GM12878 (cell line): ENCODE results near the gene RHBDD3. TPM values are rescaled to one million over a fixed set of nuclear protein-coding genes. Genes with fewer than 3 reads are reported as not detected.
A peak's percentile ranks its signal among the peaks of the same experiment; 100 is the strongest.

Source experiments
- ATAC-seq: fragments of 200-7000 bp; cut with Tn5 transposase; 3 replicates; pipeline ENCODE4 v1.9.1; 2020; ENCODE audit warnings: mild to moderate bottlenecking, moderate library complexity
- BruUV-seq: library from RNA; stranded (reverse); fragments of 400-500 nt; replicated peaks from 2 replicates; lab custom pipeline; 2021; lab: Mats Ljungman, UMichigan
- CTCF ChIA-PET: fragments of 300-600 bp; sonication (Branson Sonifier 250); formaldehyde crosslinking; extraction: SDS; loops from one replicate; lab custom pipeline; 2021; ENCODE audit warnings: inconsistent platforms; lab: Yijun Ruan, JAX
- POLR2A ChIA-PET: fragments of 350-600 bp; formaldehyde crosslinking; extraction: SDS; loops from one replicate; lab custom pipeline; 2021; ENCODE audit warnings: inconsistent platforms; lab: Charles Lee
- RAD21 ChIA-PET: fragments of 300-600 bp; sonication (Branson Sonifier 250); formaldehyde crosslinking; loops from one replicate; lab custom pipeline; 2023; ENCODE audit warnings: antibody characterized with exemption; ENCODE audit not compliant: unreplicated experiment; lab: Charles Lee
- SMC1A ChIA-PET: fragments of 300-600 bp; sonication (Branson Sonifier 250); formaldehyde crosslinking; loops from one replicate; lab custom pipeline; 2023; ENCODE audit not compliant: unreplicated experiment, uncharacterized antibody; lab: Charles Lee
- DNase-seq: peaks from one replicate; pipeline ENCODE4 v3.0.0-alpha.2; 2011; ENCODE audit warnings: low read depth, low spot score
- FAIRE-seq: peaks from 3 replicates; lab custom pipeline; 2011; peaks lifted over from hg19 to GRCh38; lab: Jason Lieb, UNC
- H2AFZ ChIP-seq: 2 replicates; pipeline ENCODE4 v1.6.0; 2011; ENCODE audit warnings: low read depth, low read length, control low read depth; ENCODE audit not compliant: control insufficient read depth
- H3K27ac ChIP-seq: 2 replicates; pipeline ENCODE4 v1.5.1; 2011; ENCODE audit warnings: control low read depth; ENCODE audit not compliant: control insufficient read depth, insufficient read depth
- H3K27me3 ChIP-seq, 2 experiments: replicated peaks in 1 of 2; 2 replicates each; pipeline versions ENCODE4 v1.6.0 to v1.6.1; 2011; ENCODE audit warnings: low read length in 1 of 2; ENCODE audit not compliant: control insufficient read depth in 2 of 2, insufficient read depth in 2 of 2
- H3K36me3 ChIP-seq, 2 experiments: 2 replicates each; pipeline ENCODE4 v1.5.1; 2011; ENCODE audit warnings: low read length in 1 of 2; ENCODE audit not compliant: control insufficient read depth in 2 of 2, insufficient read depth in 2 of 2
- H3K4me1 ChIP-seq: 2 replicates; pipeline ENCODE4 v1.6.1; 2011; ENCODE audit warnings: mild to moderate bottlenecking, low read length, moderate library complexity, mixed read lengths; ENCODE audit not compliant: control insufficient read depth, insufficient read depth
- H3K4me2 ChIP-seq: 2 replicates; pipeline ENCODE4 v1.6.0; 2011; ENCODE audit warnings: control low read depth; ENCODE audit not compliant: control insufficient read depth, insufficient read depth
- H3K4me3 ChIP-seq: fragments of 200-600 bp; sonication (generic); 2 replicates; pipeline ENCODE4 v1.5.1; 2016
- H3K79me2 ChIP-seq: 2 replicates; pipeline ENCODE4 v1.6.0; 2011; ENCODE audit warnings: low read length; ENCODE audit not compliant: control insufficient read depth, insufficient read depth
- H3K9ac ChIP-seq: 2 replicates; pipeline ENCODE4 v1.8.0; 2011; ENCODE audit warnings: low read length, control low read depth, mixed read lengths; ENCODE audit not compliant: control insufficient read depth, insufficient read depth
- H3K9me3 ChIP-seq: replicated peaks from 3 replicates; pipeline ENCODE4 v1.5.1; 2011; ENCODE audit warnings: mild to moderate bottlenecking, low read length; ENCODE audit not compliant: control insufficient read depth, insufficient read depth
- H4K20me1 ChIP-seq: 2 replicates; pipeline ENCODE4 v1.6.0; 2011; ENCODE audit not compliant: control insufficient read depth, insufficient read depth
- CBFB ChIP-seq: IDR thresholded peaks from 2 replicates; pipeline ENCODE4 v1.6.1; 2016; ENCODE audit warnings: antibody characterized with exemption, low read depth
- CHD1 ChIP-seq: IDR thresholded peaks from 2 replicates; pipeline ENCODE4 v1.6.1; 2012; ENCODE audit warnings: low read depth, low read length, improper control_type of control experiment
- IKZF1 ChIP-seq: fragments of 450-650 bp; conservative IDR thresholded peaks from 2 replicates; pipeline ENCODE4 v1.6.1; 2017; ENCODE audit warnings: antibody characterized with exemption, mild to moderate bottlenecking
- JUNB ChIP-seq: IDR thresholded peaks from 2 replicates; pipeline ENCODE4 v1.6.1; 2016; ENCODE audit warnings: antibody characterized with exemption, mild to moderate bottlenecking
- JUND ChIP-seq: IDR thresholded peaks from 2 replicates; pipeline ENCODE4 v1.6.1; 2012; ENCODE audit warnings: low read depth, mild to moderate bottlenecking, low read length, improper control_type of control experiment, moderate library complexity
- MTA2 ChIP-seq: fragments of 450-650 bp; IDR thresholded peaks from 2 replicates; pipeline ENCODE4 v1.6.1; 2016; ENCODE audit warnings: low read depth, mild to moderate bottlenecking, moderate library complexity
- MXI1 ChIP-seq: fragments of 150-350 bp; IDR thresholded peaks from 2 replicates; pipeline ENCODE4 v1.6.1; 2011; ENCODE audit warnings: low read depth, mild to moderate bottlenecking, inconsistent platforms, low read length, improper control_type of control experiment
- NR2C2 ChIP-seq: IDR thresholded peaks from 2 replicates; pipeline ENCODE4 v1.6.1; 2011; ENCODE audit warnings: borderline replicate concordance, low read depth; ENCODE audit not compliant: control insufficient read depth, insufficient read length
- POLR2A ChIP-seq: IDR thresholded peaks from 2 replicates; pipeline ENCODE4 v1.6.1; 2011; ENCODE audit warnings: low read depth, mild to moderate bottlenecking, low read length
- SRF ChIP-seq, 2 experiments: IDR thresholded peaks; 2 replicates each; pipeline ENCODE4 v1.6.1; 2011; ENCODE audit warnings: low read depth in 2 of 2, low read length in 2 of 2, mild to moderate bottlenecking in 1 of 2, moderate library complexity in 1 of 2
- SUZ12 ChIP-seq: fragments of 200-600 bp; sonication (generic); IDR thresholded peaks from one replicate; pipeline ENCODE4 v1.6.1; 2018; ENCODE audit warnings: antibody characterized with exemption, mild to moderate bottlenecking; ENCODE audit not compliant: unreplicated experiment
- USF1 ChIP-seq: IDR thresholded peaks from 2 replicates; pipeline ENCODE4 v1.6.1; 2011; ENCODE audit warnings: borderline replicate concordance, low read depth, mild to moderate bottlenecking, moderate library complexity, mixed read lengths, low read length; ENCODE audit not compliant: insufficient read depth; ENCODE audit errors: extremely low read length
- ZBED1 ChIP-seq: IDR thresholded peaks from 2 replicates; pipeline ENCODE4 v1.6.1; 2016; ENCODE audit warnings: borderline replicate concordance
- ZNF217 ChIP-seq: fragments of 450-650 bp; IDR thresholded peaks from 2 replicates; pipeline ENCODE4 v1.6.1; 2017; ENCODE audit warnings: antibody characterized with exemption, mild to moderate bottlenecking
- ZNF24 ChIP-seq: fragments of 450-650 bp; IDR thresholded peaks from 2 replicates; pipeline ENCODE4 v1.6.1; 2017; ENCODE audit warnings: antibody characterized with exemption, mild to moderate bottlenecking
- WGBS: methylation state at CpG from one replicate; pipeline ENCODE4 v1.1.6; 2016; ENCODE audit warnings: low lambda C conversion rate; ENCODE audit not compliant: insufficient replicate concordance, insufficient coverage; ENCODE audit errors: missing lambda C conversion rate; 5-methylcytosine and 5-hydroxymethylcytosine counted together
- in situ Hi-C: fragments of 300-500 bp; cut with MboI; formaldehyde crosslinking; loops from 9 replicates; pipeline ENCODE4 v1.14.3; 2018; ENCODE audit warnings: mixed read lengths
- intact Hi-C: fragments of 100-400 bp; cut with micrococcal nuclease; formaldehyde crosslinking; loops from one replicate; pipeline ENCODE4 v1.14.2; 2022; ENCODE audit not compliant: unreplicated experiment
- polyA plus RNA-seq, 11 experiments: library from polyadenylated mRNA; depleted of rRNA in 4 of 11; unstranded in 6 of 11; stranded (reverse) in 5 of 11; fragments of >200 nt; fragmentation: Nextera tagmentation in 4 of 11; fragmentation: Illumina TruSeq in 1 of 11; extraction: Ambion mirVana in 4 of 11; extraction: Trizol in 1 of 11; gene quantifications; 1 replicate in 1 of 11; 2 replicates in 10 of 11; pipeline versions ENCODE4 v1.2.1 to v1.2.3, GENCODE V29; 2011 to 2016; ENCODE audit warnings: inconsistent platforms in 2 of 11, missing spikeins in 2 of 11, low read depth in 1 of 11
- total RNA-seq, 4 experiments: library from RNA; depleted of rRNA in 3 of 4; stranded (reverse); fragments of >200 nt in 3 of 4; fragmentation: Illumina TruSeq in 1 of 4; extraction: Trizol in 1 of 4; gene quantifications; 2 replicates each; pipeline versions ENCODE4 v1.2.1 to v1.2.3, GENCODE V29; 2013 to 2021

Gene RHBDD3
- total and polyA plus RNA-seq, 10 of the 15 experiments (the other 5 are each of a cell fraction or from before 2014, with no cell fraction given) = 0.27 to 41.2 (median 20.1) TPM

GRCh38 chr22:29269230-29269604 is 1.4 kb upstream of the RHBDD3 start:
- TF ChIP-seq MTA2 (no peak), ZNF217 (no peak), JUNB (no peak), POLR2A (peak; percentile 35; the same call in 1 of the 2 replicates), MXI1 (peak; percentile 6; the same call in 1 of the 2 replicates)
- peaks cover 9 to 38% of the 10 kb centered on the region in 2 experiments for H3K36me3 ChIP-seq
- H3K27me3 ChIP-seq = no peaks in the 10 kb centered on the region
- intact Hi-C loops (no loop called here), in situ Hi-C loops (no loop called here)
- WGBS = under 1% methylated on average over 14 of the region's 14 CpGs
- RAD21 ChIA-PET = no interaction called here
- FAIRE-seq (no peak), ATAC-seq (no peak), DNase-seq (no peak)
- peak overlapping the region; percentile 96 for H3K4me3 ChIP-seq
- H4K20me1 ChIP-seq = peaks cover 22% of the 10 kb centered on the region
- SMC1A ChIA-PET = interaction anchor here (1.7 kb wide), 1 partner anchor 10 kb away, joined by 8 read pairs; no protein-coding TSS in a partner anchor
- POLR2A ChIA-PET = interaction anchor here (0.5 kb wide), 1 partner anchor 310 kb away, joined by 3 read pairs; no protein-coding TSS in a partner anchor
- H3K4me1 ChIP-seq = peaks cover 3% of the 10 kb centered on the region; the same call in 1 of the 2 replicates
- CTCF ChIA-PET = no interaction called here
- peak overlapping the region; percentile 100 for H3K27ac ChIP-seq
- peak overlapping the region; percentile 99 for H3K9ac ChIP-seq
- peak overlapping the region; percentile 60 for H3K4me2 ChIP-seq
- peaks cover 86% of the 10 kb centered on the region for H3K79me2 ChIP-seq
- no peaks in the 10 kb centered on the region for H3K9me3 ChIP-seq
- H2AFZ ChIP-seq = no peak overlapping the region
- no TSS peak for BruUV-seq

GRCh38 chr22:29268511-29269229 is 889 bp upstream of the RHBDD3 start:
- POLR2A ChIA-PET = no interaction called here
- H3K36me3 ChIP-seq = peaks cover 13 to 32% of the 10 kb centered on the region in 2 experiments
- no peak for TF ChIP-seq ZBED1
- 0 out of 2 replicates have a peak, but pooled peaks have one; percentile 17 for TF ChIP-seq IKZF1
- no peak for TF ChIP-seq SUZ12
- peak; percentile 45; the same call in 1 of the 2 replicates for TF ChIP-seq ZNF217
- no peak for TF ChIP-seq CBFB
- no peak for TF ChIP-seq CHD1
- TF ChIP-seq JUND = no peak
- 0 out of 2 replicates have a peak, but pooled peaks have one; percentile 49 for TF ChIP-seq ZNF24
- no peak for TF ChIP-seq NR2C2
- TF ChIP-seq USF1 = no peak
- TF ChIP-seq SRF (IDR thresholded peaks at IDR 0.05; ENCODE audit: low read depth in 2 of 2, low read length in 2 of 2) = no peak

More at GRCh38 chr22:29268511-29269229, 889 bp upstream of the RHBDD3 start:
- intact Hi-C loops = no loop called here
- Histone ChIP-seq H3K27ac (peak overlapping the region; percentile 100), H3K9ac (peak overlapping the region; percentile 99), H2AFZ (no peak overlapping the region; the same call in 1 of the 2 replicates), H3K79me2 (peaks cover 81% of the 10 kb centered on the region), H3K4me1 (peaks cover 3% of the 10 kb centered on the region; the same call in 1 of the 2 replicates), H3K27me3 (no peaks in the 10 kb centered on the region), H3K4me2 (peak overlapping the region; percentile 60), H3K9me3 (no peaks in the 10 kb centered on the region), H4K20me1 (peaks cover 22% of the 10 kb centered on the region), H3K4me3 (peak overlapping the region; percentile 96)
- SMC1A ChIA-PET = no interaction called here
- DNase-seq (no peak), FAIRE-seq (no peak), ATAC-seq (peak; percentile 61)
- CTCF ChIA-PET = no interaction called here
- WGBS = under 1% methylated on average over 47 of the region's 51 CpGs
- BruUV-seq = no TSS peak
- in situ Hi-C loops = no loop called here
- RAD21 ChIA-PET = no interaction called here
